ENCODE measurements around the gene KRT86.
A peak's percentile ranks its signal among the peaks of the same experiment; 100 is the strongest.
"Not testable (repeated sequence)": the region's sequence is repeated elsewhere in the genome, so short reads cannot be mapped to it uniquely, and the experiment has no call there.

Gene KRT86

DNA sequence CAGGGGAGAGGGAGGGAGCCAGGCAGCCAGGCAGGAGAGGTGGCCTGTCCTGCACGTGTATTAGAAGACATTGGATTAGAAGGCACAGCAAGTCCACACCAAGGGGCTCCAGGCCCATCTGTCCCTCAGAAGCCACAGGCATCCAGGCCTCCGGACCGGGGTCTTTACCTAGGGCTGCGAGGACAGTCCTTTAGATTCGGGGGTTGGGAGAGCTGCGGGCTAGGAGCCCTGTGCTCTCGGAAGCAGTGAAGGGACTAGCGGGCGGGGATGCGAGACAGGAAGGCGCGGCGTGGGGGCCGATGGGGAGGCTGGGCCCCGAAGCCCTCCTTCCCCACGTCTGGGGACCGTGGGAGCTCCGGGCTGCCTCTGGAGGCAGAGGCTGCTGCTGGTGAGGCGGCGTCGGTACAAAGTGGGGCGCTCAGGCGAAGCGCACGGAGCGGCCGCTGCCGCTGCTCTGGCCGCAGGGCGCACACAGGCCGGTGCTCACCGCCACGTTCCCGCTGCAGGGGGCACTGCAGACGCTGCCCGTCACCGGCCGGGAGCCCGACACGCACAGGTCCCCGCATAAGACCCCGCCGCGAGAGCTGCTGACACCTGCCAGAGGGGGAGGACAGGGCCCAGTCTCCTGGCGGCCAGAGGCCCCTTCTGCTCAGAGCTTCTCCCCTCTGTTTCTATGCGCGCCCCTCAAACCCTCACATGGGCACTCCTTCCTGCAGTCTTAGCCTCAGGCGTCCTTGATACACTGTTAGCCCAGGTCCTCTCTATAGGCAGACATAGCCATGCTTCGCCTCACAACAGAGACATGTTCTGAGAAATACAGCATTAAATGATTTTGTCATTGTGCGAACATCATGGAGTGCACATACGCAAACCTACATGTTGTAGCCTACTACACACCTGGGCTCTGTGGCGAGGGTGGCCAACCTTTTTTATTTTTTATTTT, 24.1 kb upstream of the KRT86 start:
- TF ChIP-seq, protein P1, sequence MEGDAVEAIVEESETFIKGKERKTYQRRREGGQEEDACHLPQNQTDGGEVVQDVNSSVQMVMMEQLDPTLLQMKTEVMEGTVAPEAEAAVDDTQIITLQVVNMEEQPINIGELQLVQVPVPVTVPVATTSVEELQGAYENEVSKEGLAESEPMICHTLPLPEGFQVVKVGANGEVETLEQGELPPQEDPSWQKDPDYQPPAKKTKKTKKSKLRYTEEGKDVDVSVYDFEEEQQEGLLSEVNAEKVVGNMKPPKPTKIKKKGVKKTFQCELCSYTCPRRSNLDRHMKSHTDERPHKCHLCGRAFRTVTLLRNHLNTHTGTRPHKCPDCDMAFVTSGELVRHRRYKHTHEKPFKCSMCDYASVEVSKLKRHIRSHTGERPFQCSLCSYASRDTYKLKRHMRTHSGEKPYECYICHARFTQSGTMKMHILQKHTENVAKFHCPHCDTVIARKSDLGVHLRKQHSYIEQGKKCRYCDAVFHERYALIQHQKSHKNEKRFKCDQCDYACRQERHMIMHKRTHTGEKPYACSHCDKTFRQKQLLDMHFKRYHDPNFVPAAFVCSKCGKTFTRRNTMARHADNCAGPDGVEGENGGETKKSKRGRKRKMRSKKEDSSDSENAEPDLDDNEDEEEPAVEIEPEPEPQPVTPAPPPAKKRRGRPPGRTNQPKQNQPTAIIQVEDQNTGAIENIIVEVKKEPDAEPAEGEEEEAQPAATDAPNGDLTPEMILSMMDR (IDR thresholded peaks at IDR 0.05; ENCODE audit: unreplicated experiment in 3 of 3), result peak in 1 of 3 experiments; percentile 27
- Mint-ChIP-seq H3K9me3 (no peaks in the 10 kb centered on the region), H3K4me3 (peak overlapping the region in 1 of 3 experiments; percentile 37), H3K27ac (no peak overlapping the region), H3K4me1 (peaks cover 27% of the 10 kb centered on the region), H3K36me3 (ENCODE audit: low read depth) (no peaks in the 10 kb centered on the region), H3K27me3 (ENCODE audit: low read depth) (peaks cover 90% of the 10 kb centered on the region)

DNA sequence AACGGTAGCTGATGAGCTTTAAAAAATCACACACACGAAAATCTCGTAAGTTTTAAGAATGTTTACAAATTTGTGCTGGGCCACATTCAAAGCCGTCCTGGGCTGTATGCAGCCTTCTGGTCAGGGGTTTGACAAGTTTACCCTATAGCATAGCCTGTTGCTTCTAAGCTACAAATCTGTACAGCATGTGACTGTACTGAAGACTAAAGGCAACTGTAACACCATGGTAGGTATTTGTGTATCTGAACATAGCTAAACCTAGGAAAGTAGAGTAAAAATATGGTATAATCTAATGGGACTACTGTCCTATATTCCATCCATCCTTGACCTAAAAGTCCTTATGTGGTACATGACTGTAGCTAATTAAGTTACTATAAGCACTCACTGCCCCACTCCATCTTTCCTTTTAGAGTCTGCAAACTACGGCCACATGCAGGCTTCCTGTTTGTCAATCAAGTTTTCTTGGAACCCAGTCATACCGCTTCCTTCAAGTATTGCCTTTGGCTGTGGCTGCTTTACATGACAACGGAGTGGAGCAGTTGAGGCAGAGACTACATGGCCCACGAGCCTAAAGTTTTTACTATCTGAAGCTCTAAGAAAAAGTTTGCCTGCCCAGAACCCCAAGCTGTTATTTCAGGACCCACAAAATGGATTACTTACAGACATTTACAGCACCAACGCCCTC, 22.9 kb upstream of the KRT86 start:
- TF ChIP-seq, protein P1 (IDR thresholded peaks at IDR 0.05; ENCODE audit: unreplicated experiment in 3 of 3), result no peak
- no peaks in the 10 kb centered on the region for H3K9me3 Mint-ChIP-seq
- H3K4me1 Mint-ChIP-seq, result peaks cover 18% of the 10 kb centered on the region
- no peak overlapping the region for H3K27ac Mint-ChIP-seq
- no peaks in the 10 kb centered on the region for H3K36me3 Mint-ChIP-seq (ENCODE audit: low read depth)
- no peak overlapping the region for H3K4me3 Mint-ChIP-seq
- H3K27me3 Mint-ChIP-seq (ENCODE audit: low read depth), result peaks cover 91% of the 10 kb centered on the region

DNA sequence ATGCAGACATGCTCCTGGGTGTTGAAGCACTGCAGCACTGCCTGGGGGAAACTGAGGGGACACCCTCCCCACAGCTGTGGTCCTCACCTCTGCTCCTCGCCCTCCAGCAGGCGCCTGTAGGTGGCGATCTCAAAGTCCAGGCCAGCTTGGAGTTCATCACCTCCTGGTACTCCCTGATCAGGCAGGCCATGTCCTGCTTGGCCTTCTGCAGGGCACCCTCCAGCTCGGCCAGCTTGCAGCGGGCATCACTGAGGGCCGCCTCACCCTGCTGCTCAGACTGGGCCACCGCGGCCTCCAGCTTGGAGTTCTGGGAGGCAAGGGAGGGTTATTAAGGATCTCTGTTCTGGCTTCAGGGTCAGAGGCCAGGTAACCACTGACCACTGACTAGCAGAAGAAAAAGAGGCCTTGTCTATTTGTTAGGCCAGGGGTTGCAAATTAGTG, 22.2 kb upstream of the KRT86 start:
- Mint-ChIP-seq H3K4me1 (peaks cover 14% of the 10 kb centered on the region), H3K27me3 (ENCODE audit: low read depth) (peaks cover 95% of the 10 kb centered on the region)
- not testable (repeated sequence) for H3K27ac Mint-ChIP-seq; H3K36me3 Mint-ChIP-seq (ENCODE audit: low read depth); H3K9me3 Mint-ChIP-seq; H3K4me3 Mint-ChIP-seq
- TF ChIP-seq, protein P1 (IDR thresholded peaks at IDR 0.05; ENCODE audit: unreplicated experiment in 3 of 3), result peak in 1 of 3 experiments; percentile 10

DNA sequence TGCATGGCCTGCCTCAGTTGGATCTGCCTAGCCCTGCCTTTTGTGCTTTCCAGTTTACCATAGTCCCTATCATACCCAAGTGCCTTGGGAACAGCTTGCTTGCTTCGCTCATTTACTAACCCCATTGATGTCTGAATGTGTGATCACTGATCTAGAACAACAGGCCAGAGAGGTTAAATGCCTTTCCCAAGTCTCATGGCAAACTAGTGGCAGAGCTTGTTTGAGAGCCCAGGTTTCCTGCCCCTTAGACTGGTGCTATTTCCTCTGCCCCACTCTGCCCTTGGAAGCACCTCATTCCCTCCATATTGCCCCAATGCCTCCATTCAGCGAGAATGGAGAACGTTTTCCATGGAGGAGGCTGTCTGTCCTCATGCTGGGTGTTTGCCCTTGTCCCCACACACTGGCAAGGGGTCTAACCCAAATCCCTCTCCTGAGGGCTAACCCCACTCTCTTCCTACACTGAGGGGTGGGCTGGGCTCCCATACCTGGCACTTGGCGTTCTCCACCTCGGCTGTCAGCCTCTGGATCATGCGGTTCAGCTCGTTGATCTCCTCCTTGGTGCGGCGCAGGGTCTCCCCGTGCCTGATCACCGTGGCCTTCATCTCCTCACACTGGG, 21.6 kb upstream of the KRT86 start:
- peaks cover 95% of the 10 kb centered on the region for H3K27me3 Mint-ChIP-seq (ENCODE audit: low read depth)
- H3K36me3 Mint-ChIP-seq (ENCODE audit: low read depth), result no peaks in the 10 kb centered on the region
- TF ChIP-seq, protein P1 (IDR thresholded peaks at IDR 0.05; ENCODE audit: unreplicated experiment in 3 of 3), result no peak
- H3K4me1 Mint-ChIP-seq, result peaks cover 7% of the 10 kb centered on the region
- H3K27ac Mint-ChIP-seq, result no peak overlapping the region
- H3K9me3 Mint-ChIP-seq, result no peaks in the 10 kb centered on the region
- no peak overlapping the region for H3K4me3 Mint-ChIP-seq

DNA sequence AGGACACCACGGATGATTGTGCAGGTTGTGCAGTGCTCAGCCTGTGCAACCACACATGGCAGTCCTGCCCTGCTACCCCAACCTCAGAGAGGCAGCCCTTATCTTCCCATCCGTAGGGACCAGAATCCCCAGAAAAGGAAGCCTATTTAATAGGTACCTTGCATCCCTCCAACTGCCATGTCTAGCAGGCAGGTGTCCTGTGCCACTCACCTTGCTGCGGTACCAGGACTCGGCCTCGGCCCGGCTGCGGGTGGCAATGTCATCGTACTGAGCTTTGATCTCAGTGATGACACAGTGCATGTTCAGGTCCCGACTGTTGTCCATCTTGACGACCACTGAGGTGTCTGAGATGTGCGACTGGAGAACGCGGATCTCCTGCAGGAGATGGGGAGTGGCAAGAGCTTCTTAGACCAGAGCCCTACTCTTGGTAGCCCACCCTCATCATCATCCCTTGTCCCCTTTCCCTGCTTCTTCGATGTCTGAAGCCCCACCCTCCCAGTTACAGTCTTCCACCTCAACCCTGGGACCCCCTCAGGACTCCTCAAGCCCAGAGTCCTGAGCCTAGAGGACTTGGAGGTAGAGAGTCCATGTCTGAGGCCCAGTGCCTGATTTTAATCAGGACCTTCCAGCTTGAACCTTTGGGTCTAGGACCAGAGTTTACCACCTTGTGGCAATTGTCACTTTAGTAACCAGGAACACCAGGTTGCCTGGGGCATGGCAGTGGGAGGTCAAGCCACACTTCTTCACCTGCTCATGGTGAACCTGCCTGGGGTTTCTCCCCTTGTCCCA, 20.9 kb upstream of the KRT86 start:
- Mint-ChIP-seq H3K27me3 (ENCODE audit: low read depth) (peaks cover 95% of the 10 kb centered on the region), H3K36me3 (ENCODE audit: low read depth) (no peaks in the 10 kb centered on the region), H3K4me3 (no peak overlapping the region), H3K27ac (no peak overlapping the region), H3K4me1 (peaks cover 5% of the 10 kb centered on the region), H3K9me3 (no peaks in the 10 kb centered on the region)
- TF ChIP-seq, protein P1 (IDR thresholded peaks at IDR 0.05; ENCODE audit: unreplicated experiment in 3 of 3), result no peak
